Measurements from ENCODE around the gene MMUT.

DNA sequence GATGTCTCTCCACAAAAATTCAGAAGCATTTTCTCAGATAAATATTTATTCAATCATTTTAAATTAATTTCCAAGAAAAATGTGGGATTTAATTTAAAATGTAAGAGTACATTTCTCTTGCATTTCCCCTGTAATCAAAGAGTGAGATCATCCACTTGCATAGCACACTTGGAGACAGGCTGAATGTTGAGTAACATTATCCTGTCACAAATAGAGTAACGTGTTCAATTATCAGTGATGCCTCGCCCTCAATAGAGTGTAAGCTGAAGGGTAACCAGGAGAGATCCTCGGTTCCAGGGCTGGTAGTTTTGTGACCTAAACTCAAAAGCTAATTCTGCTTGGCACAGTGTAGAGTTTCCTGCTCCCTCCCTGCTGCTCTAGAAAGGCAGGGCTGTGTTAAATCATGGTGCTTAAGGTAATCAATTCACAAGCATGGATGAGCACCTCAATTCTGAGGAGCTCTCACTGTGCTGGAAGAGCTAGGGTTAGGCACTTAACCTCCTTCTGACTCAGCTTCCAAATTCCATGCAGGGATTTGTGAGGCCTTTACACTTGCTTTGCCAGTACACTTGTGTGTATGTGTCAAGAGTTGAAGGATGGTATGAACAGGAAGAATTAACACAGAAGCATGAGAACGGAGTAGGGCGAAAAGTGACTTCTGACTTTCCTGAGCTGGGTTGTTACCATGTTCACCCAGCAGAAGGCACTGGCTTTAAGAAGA, 56.6 kb downstream of the MMUT start:
- TF ChIP-seq, protein P1, sequence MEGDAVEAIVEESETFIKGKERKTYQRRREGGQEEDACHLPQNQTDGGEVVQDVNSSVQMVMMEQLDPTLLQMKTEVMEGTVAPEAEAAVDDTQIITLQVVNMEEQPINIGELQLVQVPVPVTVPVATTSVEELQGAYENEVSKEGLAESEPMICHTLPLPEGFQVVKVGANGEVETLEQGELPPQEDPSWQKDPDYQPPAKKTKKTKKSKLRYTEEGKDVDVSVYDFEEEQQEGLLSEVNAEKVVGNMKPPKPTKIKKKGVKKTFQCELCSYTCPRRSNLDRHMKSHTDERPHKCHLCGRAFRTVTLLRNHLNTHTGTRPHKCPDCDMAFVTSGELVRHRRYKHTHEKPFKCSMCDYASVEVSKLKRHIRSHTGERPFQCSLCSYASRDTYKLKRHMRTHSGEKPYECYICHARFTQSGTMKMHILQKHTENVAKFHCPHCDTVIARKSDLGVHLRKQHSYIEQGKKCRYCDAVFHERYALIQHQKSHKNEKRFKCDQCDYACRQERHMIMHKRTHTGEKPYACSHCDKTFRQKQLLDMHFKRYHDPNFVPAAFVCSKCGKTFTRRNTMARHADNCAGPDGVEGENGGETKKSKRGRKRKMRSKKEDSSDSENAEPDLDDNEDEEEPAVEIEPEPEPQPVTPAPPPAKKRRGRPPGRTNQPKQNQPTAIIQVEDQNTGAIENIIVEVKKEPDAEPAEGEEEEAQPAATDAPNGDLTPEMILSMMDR (IDR thresholded peaks at IDR 0.05): no peak
- TF ChIP-seq POLR2A (IDR thresholded peaks at IDR 0.05) (no peak), EP300 (IDR thresholded peaks at IDR 0.05) (no peak), POLR2AphosphoS5 (IDR thresholded peaks at IDR 0.05) (no peak)

All from upper lobe of left lung (tissue), 4 donors.